ENCODE measurements around the gene WDFY3.

DNA sequence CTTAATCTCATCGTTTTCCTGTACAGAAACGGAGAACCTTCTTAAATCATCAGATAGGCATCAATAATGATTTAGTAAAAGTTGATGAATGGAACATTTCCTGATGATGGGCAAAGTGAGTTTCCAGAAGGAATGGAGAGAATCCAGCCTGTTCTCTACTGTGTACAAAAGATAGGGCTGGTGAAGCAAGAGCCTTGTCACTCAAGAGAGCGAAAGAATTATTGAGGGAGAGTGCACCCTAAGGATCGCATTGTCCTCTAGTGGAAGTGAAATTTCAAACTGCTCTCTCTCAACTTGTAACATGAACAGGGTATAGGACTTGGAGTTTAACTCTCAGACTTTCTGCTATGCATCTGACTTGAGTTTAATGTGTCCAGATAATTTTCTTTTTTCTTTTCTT lies 314.0 kb downstream of the WDFY3 start:
- TF ChIP-seq, protein P1, sequence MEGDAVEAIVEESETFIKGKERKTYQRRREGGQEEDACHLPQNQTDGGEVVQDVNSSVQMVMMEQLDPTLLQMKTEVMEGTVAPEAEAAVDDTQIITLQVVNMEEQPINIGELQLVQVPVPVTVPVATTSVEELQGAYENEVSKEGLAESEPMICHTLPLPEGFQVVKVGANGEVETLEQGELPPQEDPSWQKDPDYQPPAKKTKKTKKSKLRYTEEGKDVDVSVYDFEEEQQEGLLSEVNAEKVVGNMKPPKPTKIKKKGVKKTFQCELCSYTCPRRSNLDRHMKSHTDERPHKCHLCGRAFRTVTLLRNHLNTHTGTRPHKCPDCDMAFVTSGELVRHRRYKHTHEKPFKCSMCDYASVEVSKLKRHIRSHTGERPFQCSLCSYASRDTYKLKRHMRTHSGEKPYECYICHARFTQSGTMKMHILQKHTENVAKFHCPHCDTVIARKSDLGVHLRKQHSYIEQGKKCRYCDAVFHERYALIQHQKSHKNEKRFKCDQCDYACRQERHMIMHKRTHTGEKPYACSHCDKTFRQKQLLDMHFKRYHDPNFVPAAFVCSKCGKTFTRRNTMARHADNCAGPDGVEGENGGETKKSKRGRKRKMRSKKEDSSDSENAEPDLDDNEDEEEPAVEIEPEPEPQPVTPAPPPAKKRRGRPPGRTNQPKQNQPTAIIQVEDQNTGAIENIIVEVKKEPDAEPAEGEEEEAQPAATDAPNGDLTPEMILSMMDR (IDR thresholded peaks at IDR 0.05; ENCODE audit: insufficient read depth, low read length) = no peak
- TF ChIP-seq POLR2AphosphoS5 (IDR thresholded peaks at IDR 0.05; ENCODE audit: low read depth) (no peak), GABPA (IDR thresholded peaks at IDR 0.05; ENCODE audit: low read depth) (no peak), SPI1 (IDR thresholded peaks at IDR 0.05; ENCODE audit: borderline replicate concordance, low read depth) (no peak)
- TF ChIP-seq, protein P2, sequence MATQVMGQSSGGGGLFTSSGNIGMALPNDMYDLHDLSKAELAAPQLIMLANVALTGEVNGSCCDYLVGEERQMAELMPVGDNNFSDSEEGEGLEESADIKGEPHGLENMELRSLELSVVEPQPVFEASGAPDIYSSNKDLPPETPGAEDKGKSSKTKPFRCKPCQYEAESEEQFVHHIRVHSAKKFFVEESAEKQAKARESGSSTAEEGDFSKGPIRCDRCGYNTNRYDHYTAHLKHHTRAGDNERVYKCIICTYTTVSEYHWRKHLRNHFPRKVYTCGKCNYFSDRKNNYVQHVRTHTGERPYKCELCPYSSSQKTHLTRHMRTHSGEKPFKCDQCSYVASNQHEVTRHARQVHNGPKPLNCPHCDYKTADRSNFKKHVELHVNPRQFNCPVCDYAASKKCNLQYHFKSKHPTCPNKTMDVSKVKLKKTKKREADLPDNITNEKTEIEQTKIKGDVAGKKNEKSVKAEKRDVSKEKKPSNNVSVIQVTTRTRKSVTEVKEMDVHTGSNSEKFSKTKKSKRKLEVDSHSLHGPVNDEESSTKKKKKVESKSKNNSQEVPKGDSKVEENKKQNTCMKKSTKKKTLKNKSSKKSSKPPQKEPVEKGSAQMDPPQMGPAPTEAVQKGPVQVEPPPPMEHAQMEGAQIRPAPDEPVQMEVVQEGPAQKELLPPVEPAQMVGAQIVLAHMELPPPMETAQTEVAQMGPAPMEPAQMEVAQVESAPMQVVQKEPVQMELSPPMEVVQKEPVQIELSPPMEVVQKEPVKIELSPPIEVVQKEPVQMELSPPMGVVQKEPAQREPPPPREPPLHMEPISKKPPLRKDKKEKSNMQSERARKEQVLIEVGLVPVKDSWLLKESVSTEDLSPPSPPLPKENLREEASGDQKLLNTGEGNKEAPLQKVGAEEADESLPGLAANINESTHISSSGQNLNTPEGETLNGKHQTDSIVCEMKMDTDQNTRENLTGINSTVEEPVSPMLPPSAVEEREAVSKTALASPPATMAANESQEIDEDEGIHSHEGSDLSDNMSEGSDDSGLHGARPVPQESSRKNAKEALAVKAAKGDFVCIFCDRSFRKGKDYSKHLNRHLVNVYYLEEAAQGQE (IDR thresholded peaks at IDR 0.05; ENCODE audit: insufficient replicate concordance, low read depth) = no peak

All from HL-60 (cell line).